ENCODE data around the gene PIK3IP1.

PIK3IP1 gene

DNA sequence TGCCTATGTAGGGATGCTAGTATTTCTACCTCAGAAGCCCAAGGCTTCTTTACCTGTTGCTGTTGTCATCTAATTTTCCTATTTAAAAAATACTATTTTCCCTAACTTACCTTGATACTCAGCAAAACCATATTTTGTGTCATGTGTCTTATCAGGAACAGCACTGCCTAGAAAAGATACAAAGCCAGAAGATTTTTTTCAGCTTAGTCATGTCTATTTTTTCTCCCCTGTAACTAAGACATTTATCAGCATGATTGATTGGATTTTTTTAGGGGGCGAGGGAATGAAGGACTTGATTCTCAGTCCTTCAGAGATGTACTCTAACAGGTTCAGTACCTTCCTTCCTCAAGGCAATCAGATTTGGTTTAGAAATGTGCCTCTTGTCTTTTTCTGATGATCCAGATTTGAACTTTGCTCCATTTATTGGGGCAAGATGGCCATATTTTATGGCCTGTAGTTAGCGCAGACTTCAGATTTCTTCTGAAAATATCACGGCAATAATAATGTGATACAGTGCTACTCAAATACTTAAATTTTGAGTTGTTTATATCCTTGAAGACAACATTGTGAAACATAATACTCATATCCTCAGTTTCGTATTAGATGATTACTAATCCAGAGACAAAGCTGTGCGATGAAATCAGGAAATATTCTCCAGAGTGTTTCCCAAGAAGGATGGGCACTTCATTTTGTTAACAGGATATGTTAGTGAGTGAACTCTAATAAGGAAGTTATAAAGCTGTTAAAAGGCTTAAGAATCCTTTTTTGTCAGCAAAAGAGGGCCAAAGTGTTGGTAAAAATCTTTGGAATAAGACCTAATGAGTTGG is 3.8 kb upstream of the PIK3IP1 start:
- in situ Hi-C loops (cut with HindIII; ENCODE audit: low pct_unique_long_range_greater_than_20kb, low sequenced_read_pairs), result no loop called here
- no peak for TF ChIP-seq JUND (IDR thresholded peaks at IDR 0.05; ENCODE audit: low read depth)
- DNase-seq (ENCODE audit: low read depth in 1 of 2, low spot score in 1 of 2), result no peak

DNA sequence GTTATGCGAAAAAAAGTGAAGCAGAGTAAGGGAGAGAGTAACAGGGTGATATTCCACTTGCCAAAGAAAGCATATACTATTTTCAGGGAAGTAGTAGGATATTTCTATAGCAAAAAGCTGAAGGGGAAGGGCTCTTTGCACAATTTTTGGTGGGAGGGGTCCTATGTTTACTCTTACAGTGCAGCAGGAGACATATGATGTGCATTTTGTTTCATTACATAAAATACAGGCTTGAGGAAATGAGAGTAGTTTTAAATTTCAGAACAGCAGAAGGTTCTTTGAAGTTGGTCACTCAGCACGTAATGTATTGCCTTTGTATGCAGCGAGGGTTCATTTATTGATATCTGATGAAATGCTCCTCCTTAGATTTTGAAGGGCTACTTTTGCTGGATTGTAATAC is 3.1 kb upstream of the PIK3IP1 start:
- TF ChIP-seq JUND (IDR thresholded peaks at IDR 0.05; ENCODE audit: low read depth), result no peak
- no peak for DNase-seq (ENCODE audit: low read depth in 1 of 2, low spot score in 1 of 2)
- in situ Hi-C loops (cut with HindIII; ENCODE audit: low pct_unique_long_range_greater_than_20kb, low sequenced_read_pairs), result no loop called here

DNA sequence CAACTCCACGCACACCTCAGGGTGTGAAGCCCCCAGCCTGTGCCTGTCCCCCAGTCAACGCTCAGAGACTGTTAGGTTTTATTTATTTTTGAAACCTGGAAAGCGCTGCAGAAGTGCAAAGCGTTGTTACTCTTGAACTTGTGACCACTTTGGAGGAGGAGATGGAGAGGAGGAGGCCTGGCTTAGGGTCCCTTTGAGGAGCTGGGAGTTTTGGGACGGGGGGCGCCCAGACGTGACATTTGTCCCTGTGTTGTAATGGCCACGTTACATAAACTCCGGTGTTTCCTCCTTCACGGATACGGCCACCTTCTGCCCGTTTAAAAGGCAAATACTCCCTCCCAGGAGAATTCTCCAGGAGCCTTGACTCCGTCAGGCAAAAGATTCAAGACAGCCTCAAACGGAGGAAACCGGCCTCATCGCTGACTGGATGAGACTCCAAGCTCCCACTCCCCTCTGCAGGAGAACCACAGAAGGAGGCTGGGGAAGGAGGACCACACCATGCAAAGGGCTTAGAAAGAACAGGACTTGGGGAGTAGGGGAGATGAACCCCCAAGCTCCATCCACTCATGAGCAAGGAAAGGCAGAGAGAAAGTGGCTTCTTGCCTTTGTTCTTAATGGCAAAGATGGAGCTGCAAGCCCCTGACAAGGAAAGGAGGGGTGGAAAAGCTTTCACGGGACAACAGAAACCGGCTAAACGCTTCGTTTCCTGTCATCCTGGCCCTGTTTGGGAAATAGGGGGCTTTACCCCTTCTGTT is 630 bp downstream of the PIK3IP1 start:
- DNase-seq (ENCODE audit: low read depth in 1 of 2, low spot score in 1 of 2), result no peak
- no peak for TF ChIP-seq JUND (IDR thresholded peaks at IDR 0.05; ENCODE audit: low read depth)
- in situ Hi-C loops (cut with HindIII; ENCODE audit: low pct_unique_long_range_greater_than_20kb, low sequenced_read_pairs), result no loop called here

DNA sequence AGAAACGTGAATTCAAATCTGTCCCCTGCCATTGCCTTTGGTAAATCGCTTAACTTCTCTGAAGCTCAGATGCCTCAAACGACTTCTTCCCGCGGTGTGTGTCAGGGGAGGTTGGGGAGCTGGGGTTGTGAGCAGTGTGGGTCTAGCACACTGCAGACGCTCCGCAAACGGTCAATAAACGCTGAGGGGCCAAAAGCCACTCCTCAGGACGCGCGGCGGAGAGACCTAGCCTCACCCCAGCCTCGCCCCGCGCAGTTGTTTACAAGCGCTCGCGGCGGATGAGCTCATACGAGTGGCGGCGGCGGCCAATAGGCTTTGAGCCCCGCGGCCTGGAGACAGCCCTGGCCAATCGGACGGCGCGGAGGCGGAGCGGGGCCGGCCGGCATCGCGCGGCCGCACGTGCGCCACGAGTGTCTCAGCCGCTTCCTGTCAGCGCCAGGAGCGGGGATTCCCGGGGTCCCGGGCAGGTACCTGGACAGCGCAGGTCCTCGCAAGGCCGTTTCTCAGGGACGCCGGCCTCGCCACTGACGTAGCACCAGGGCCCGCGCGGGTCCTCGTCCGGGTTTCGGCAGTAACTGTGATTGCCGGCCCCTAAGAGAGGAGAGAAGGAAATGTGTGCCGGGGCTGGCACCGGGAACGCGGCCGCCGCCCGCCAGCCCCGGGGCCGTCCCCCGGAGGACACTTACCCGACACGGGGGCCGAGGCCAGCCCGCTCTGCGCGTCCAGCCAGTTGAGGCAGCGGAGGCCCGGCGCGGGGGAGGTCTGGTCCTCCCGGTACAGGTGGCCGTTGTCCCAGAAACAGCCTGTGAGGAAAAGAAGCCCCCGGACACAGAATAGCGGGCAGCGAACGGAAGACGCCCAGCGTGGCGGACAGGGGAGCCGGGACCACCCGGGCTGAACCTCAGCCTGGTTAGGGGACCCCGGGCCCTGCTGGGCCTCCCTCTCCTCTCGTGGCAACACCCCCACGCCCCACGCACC is 1.5 kb downstream of the PIK3IP1 start:
- DNase-seq (ENCODE audit: low read depth in 1 of 2, low spot score in 1 of 2), result peak; percentile 90 to 91
- TF ChIP-seq JUND (IDR thresholded peaks at IDR 0.05; ENCODE audit: low read depth), result no peak
- in situ Hi-C loops (cut with HindIII; ENCODE audit: low pct_unique_long_range_greater_than_20kb, low sequenced_read_pairs), result no loop called here

DNA sequence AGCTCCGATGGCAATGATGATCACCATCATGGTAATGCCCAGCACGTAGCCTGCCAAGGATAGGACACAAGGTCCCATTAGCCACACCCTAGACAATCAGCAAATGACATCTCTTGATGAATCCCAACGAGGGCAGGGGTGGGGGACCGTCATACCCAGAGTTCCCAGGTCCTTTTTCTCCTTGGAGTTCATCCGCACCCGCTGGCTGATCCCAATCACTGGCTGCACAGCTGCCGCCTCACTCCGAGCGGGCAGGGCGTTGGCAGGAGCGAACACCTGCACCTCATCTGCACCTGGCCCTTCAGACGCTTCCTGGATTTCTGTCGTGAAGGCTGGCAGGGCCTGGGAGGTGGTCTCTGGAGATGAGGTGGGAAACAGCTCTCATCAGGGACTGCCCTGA is 2.9 kb downstream of the PIK3IP1 start:
- DNase-seq (ENCODE audit: low read depth in 1 of 2, low spot score in 1 of 2), result no peak
- in situ Hi-C loops (cut with HindIII; ENCODE audit: low pct_unique_long_range_greater_than_20kb, low sequenced_read_pairs), result no loop called here
- no peak for TF ChIP-seq JUND (IDR thresholded peaks at IDR 0.05; ENCODE audit: low read depth)

DNA sequence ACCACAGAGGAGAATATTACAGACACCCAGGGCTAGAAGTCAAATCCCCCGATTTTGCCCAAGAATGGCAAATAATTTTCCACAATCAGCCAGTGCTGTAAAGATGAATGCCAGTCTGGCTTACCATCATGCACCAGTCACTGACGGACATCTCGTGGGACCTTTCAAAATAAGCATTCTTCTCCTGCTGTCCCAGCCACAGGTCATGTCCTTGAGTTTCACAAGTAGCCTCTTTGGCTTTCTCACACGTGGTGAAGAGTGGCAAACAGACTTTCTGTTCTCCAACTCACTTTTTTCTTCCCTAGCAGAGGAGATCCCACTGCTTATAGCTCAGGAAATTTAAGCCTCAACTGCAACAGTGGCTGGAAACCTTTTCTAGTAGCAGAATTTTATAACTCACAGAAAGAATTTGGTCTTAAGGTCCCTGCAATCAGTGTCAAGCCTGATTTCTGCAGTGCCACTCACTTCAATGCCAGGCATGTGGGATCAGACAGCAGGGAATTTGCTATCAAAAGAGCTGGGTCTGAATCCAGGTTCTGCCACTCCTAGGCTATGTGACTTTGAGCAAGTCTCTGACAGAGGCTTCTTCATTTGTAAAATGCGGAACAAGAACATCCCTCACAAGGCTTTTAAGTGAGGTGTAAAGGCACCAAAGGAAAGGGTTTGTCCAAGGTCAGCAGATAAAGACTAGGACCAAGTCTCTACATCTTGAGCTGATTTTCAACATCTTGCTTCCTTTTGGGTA is 3.6 kb downstream of the PIK3IP1 start:
- in situ Hi-C loops (cut with HindIII; ENCODE audit: low pct_unique_long_range_greater_than_20kb, low sequenced_read_pairs), result no loop called here
- no peak for TF ChIP-seq JUND (IDR thresholded peaks at IDR 0.05; ENCODE audit: low read depth)

DNA sequence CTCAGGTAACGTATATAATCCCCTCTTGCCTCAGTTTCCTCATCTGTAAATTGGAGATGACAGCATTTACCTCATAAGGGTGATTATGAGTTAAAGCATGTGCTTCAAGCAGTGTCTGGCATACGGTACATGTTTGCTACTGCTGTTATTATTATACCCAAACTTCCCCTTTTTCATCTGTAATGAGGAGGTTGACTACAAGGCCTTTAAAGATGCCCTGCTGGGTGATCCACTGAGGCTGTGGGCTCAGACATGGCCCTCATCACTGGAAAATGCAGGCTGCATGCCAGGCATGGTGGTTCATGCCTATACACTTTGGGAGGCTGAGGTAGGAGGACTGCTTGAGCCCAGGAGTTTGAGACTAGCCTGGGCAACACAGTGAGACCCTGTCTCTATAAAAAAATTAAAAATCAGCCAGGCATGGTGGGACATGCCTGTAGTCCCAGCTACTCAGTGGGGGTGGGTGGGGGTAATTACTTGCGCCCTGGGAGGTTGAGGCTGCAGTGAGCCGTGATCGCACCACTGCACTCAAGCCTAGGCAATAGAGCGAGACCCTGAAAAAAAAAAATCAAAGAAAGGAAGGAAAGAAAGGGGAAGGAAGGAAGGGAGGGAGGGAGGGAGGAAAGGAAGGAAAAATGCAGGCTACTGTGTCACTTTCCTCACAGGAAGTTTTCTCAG is 4.3 kb downstream of the PIK3IP1 start:
- in situ Hi-C loops (cut with HindIII; ENCODE audit: low pct_unique_long_range_greater_than_20kb, low sequenced_read_pairs), result no loop called here
- no peak for TF ChIP-seq JUND (IDR thresholded peaks at IDR 0.05; ENCODE audit: low read depth)
- DNase-seq (ENCODE audit: low read depth in 1 of 2, low spot score in 1 of 2), result no peak

More for the DNA sequence above, 3.6 kb downstream of the PIK3IP1 start:
- no peak for DNase-seq (ENCODE audit: low read depth in 1 of 2, low spot score in 1 of 2)

DNA sequence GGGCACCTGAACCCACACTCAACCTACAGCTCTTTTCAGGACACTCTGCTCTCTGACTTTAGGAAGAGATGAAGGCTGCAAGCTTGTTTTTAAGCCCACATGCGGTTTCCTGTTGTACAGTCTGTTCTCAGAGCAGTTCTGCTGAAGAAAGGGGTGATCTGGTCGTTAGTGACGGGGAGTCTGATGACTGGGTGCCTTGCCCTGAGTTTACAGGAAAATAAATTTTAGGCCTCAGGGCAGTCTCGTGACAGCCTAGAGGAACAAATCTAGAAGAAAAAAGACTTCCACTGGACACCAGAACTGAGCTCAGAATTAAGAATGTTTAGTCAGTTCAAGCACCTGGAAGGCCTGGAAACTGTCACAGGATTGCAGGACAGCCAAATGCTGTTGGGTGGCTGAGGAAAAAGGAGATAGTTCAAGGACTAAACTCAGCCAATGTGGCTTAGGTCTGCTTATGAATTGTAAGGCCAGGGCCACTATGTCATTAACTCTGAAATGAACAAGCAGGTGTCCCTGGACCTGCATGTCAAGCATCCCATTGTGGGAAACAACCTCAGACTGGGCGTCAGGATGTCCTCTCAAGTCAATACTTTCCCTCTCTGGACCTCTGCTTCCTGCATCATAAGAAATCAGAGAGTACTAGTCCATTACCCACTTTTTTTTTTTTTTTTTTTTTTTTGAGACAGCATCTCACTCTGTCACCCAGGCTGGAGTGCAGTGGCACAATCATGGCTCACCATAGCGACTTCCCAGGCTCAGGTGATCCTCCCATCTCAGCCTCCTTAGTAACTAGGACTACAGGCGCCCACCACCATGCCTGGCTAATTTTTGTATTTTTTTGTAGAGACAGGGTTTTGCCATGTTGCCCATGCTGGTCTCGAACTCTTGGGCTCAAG is 5.7 kb downstream of the PIK3IP1 start:
- in situ Hi-C loops (cut with HindIII; ENCODE audit: low pct_unique_long_range_greater_than_20kb, low sequenced_read_pairs), result no loop called here
- TF ChIP-seq JUND (IDR thresholded peaks at IDR 0.05; ENCODE audit: low read depth), result no peak
- DNase-seq (ENCODE audit: low read depth in 1 of 2, low spot score in 1 of 2), result no peak

DNA sequence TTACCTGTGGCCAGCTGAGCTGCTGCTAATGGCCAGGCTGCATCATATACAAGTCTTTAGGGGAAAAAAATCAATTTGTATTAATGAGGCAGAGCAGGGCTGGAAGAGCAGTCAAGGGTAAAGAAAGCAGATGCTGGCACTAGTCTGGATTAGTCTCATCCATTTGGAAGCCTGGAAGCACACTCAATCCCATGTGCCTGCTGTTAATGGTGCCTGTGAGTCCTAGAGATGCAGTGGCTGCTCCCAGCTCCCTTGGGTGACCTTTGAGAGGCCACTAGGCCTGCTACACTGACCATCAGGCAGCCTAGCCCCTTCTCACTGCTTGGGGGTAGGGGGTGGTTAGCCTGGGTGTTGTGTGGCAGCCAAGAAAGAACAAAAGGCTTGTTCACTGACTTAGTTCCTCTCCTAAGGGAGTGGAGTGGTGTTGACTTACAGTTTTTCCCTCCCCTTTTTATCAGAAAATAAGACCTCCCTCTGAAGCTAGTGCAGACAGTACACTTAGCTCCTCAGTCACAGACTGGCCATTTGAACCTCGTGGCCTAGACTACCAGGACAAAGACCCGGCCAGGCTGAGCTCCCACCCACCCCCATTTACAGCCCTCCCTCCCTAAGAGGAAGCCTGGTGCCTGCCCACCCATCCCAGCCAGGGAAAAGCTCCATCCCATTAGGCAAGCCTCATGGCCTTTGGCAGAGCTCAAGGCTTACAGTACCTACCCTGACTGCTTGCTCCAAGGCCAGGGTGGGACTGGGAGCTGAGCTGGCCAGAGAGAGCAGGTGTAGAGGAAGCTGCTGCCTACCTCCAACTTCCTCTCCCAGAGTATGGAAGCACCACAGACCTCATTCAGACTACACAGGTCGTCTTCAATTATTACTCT is 7.8 kb downstream of the PIK3IP1 start:
- in situ Hi-C loops (cut with HindIII; ENCODE audit: low pct_unique_long_range_greater_than_20kb, low sequenced_read_pairs), result no loop called here
- TF ChIP-seq JUND (IDR thresholded peaks at IDR 0.05; ENCODE audit: low read depth), result no peak
- no peak for DNase-seq (ENCODE audit: low read depth in 1 of 2, low spot score in 1 of 2)
